C4-2B (cell line): Measurements from ENCODE around the gene RIMBP2.

Experiments used
- H3K27ac ChIP-seq: fragments of 450-650 bp; 2 replicates; pipeline ENCODE4 v1.5.1; 2017
- ZFX ChIP-seq: fragments of 450-650 bp; IDR thresholded peaks from 2 replicates; pipeline ENCODE4 v1.6.1; 2017
- TF ChIP-seq, protein P1 (sequence below): fragments of 450-650 bp; conservative IDR thresholded peaks from 2 replicates; pipeline ENCODE4 v1.5.1; 2017; ENCODE audit warnings: mild to moderate bottlenecking

The RIMBP2 gene

DNA sequence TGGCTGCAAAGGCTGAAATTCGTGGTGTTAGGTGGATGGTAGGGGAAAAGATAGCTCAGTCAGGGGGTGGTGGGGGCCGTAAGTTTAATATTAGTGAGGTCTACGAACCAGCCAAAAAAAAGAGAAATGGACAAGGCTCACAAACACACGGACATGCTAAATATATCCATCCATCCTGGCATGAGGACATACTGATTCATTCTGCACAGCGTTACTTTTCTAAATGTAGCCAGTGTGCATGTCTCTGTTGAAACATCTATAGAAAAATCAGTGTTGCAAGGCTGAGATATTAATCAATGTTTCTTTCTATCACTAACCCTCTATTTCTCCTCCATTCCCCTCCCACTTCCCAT lies 227.8 kb downstream of the RIMBP2 start:
- no peak overlapping the region for H3K27ac ChIP-seq
- no peak for TF ChIP-seq ZFX
- TF ChIP-seq, protein P1, sequence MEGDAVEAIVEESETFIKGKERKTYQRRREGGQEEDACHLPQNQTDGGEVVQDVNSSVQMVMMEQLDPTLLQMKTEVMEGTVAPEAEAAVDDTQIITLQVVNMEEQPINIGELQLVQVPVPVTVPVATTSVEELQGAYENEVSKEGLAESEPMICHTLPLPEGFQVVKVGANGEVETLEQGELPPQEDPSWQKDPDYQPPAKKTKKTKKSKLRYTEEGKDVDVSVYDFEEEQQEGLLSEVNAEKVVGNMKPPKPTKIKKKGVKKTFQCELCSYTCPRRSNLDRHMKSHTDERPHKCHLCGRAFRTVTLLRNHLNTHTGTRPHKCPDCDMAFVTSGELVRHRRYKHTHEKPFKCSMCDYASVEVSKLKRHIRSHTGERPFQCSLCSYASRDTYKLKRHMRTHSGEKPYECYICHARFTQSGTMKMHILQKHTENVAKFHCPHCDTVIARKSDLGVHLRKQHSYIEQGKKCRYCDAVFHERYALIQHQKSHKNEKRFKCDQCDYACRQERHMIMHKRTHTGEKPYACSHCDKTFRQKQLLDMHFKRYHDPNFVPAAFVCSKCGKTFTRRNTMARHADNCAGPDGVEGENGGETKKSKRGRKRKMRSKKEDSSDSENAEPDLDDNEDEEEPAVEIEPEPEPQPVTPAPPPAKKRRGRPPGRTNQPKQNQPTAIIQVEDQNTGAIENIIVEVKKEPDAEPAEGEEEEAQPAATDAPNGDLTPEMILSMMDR, result no peak

DNA sequence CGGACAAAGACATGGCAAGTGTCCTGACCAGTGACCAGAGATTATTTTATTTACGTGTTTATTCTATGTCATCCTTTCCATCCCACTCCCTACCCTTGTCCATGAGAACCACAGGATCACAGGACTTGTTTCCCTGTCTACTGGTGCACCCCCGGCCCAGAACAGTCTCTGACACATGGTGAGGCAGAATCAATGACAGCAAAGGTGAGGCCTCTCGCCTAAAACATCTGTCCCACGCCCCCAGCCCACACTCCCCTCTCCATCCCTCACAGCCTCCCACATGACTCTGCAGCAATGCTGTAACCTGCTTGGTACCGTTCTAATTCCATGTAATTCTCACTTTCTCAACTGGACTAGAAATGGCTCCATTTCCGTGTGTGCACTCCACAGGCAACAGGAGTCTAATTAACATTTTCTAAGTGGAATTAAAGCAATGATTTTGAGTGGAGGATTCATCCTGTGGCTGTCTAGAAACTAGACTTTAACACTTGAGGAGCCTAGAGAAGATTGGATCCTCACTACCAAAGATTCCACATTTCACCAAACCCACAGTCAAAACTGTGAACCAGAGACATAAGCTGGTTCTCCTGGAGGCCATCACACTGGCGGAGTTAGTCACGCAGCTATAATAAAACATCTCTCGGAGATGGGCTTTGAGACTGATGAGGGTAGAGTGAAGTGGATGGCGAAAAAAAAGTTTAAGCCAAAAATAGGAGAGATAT lies 228.3 kb downstream of the RIMBP2 start:
- H3K27ac ChIP-seq, result no peak overlapping the region
- TF ChIP-seq ZFX, result no peak
- TF ChIP-seq, protein P1, result no peak

DNA sequence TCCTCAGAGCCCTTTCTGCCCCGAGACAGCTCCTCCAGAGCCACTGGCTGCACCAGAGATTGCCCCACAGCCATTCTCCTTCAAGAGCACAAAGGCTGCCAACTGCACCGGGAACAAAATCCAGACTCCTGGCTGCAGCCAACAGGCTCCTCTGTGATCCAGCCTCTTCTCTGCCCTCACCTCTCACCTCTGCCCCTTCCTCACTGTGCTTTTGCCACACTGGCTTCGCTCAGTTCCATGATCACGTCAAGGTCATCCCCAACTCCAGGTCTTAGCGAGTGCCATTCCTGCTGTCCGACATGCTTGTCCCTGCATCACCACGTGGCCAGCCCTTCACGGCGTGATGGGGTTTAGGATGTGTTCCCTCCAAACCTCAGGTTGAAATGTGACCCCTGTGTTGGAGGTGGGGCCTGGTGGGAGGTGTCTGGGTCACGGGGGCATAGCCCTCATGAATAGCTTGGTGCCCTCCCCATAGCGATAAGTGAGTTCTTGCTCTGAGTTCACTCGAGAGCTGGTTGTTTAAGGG lies 229.1 kb downstream of the RIMBP2 start:
- no peak overlapping the region for H3K27ac ChIP-seq
- no peak for TF ChIP-seq ZFX
- TF ChIP-seq, protein P1, result no peak

DNA sequence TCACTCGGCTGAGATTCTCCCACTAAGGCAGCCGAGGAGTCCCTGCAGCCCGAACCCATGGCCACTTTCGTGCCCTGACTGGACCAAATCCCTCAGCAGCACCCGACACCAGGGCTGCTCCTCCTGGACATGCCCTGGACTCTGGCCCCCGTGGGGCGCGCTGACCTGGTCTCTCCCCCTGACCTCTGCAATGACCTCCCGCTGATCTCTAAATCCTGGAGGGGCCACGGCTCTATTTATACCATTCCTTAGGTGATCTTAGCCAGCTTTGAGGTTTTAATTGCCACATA lies 230.0 kb downstream of the RIMBP2 start:
- H3K27ac ChIP-seq, result no peak overlapping the region
- TF ChIP-seq, protein P1, result no peak
- TF ChIP-seq ZFX, result no peak

DNA sequence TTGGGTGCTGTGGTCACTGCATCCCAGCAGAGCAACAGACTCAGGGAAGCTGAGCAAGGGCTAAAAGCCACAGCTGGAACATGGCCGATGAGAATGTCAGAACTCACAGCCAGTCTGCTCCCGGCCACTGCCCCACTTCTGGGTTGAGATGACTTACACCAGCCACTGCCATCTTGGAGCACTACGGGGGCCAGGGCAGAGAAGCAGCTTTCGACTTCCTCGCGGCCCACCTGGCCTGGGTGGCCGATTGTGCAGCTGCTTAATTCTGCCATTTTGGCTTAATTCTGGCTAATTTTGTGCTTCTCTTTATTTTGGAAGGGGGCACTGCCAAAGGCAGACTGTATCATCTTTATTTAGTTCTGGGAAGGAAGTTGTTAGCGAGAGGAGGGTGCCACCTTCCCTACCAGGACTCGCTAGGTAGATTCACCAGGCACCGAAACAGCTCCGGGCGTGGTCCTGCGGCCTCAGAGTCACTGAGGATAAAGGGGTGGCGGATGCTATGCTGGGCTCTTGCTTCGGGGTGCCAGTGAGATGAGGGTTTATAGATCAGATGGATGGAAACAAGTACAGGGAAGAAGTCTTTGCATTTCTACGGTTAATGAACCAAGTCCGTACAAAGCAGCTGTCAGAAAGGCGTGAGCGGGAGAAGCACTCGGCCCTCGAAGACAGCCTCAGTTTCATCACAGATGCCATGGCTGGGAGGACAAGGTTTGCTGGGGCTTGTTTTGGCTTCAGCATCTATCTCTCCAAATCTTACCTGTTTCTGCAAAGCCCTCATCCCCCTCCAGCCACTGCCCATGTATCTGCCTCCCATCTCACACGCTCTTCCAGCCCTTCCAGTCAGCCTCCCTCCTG lies 230.6 kb downstream of the RIMBP2 start:
- TF ChIP-seq, protein P1, result no peak
- TF ChIP-seq ZFX, result no peak
- H3K27ac ChIP-seq, result no peak overlapping the region

DNA sequence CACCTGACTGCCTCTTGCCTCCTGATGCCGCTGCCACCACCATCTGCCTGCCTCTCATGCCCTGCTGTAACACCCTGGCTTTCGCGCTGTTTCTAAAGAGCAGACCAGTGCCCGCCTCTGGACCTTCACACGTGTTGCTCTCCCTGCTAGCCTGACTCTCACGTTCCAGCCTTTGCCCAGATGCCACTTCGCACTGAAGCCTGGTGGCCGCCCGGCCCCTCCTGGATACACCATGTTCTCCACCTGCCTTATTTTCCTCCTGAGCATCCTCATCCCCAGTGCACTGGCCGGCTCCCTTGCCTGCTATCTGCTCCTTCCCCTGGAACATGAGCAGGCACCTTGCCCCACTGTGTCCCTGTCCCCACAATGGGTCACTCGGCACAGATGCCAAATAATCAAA lies 231.9 kb downstream of the RIMBP2 start:
- TF ChIP-seq, protein P1, result no peak
- TF ChIP-seq ZFX, result no peak
- no peak overlapping the region for H3K27ac ChIP-seq

DNA sequence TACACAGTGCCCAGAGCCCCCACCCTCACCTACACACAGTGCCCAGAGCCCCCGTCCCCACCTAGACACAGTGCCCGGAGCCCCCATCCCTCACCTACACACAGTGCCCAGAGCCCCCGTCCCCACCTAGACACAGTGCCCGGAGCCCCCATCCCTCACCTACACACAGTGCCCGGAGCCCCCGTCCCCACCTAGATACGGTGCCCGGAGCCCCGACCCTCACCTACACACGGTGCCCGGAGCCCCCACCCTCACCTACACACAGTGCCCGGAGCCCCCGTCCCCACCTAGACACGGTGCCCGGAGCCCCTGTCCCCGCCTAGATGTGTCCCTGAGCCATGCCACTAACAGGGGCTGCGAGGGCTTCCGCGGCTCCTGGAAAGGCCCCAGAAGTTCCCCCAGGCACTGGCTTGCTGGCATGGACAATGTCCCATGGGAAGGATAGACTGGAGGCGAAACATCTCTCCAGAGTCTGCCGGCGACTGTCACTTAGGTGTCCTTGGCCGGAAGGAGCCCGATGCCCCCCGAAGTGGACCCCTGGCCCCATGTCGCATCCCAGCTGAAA lies 232.4 kb downstream of the RIMBP2 start:
- TF ChIP-seq, protein P1, result no peak
- no peak for TF ChIP-seq ZFX
- H3K27ac ChIP-seq, result no peak overlapping the region
